Hematopoietic multipotent progenitor cell treated with erythropoietin and hydrocortisone succinate and interleukin-3 and kit ligand, for 15 days (in vitro differentiated cells): ENCODE measurements around the gene STK10.
A peak's percentile ranks its signal among the peaks of the same experiment; 100 is the strongest.

Experiments used
- DNase-seq: peaks from one replicate; pipeline ENCODE4 v3.0.0-alpha.2; 2015; ENCODE audit warnings: low spot score

STK10 gene

GRCh38 chr5:172007175-172008110 is 180.6 kb downstream of the STK10 start:
- DNase-seq, result peak; percentile 24

DNA sequence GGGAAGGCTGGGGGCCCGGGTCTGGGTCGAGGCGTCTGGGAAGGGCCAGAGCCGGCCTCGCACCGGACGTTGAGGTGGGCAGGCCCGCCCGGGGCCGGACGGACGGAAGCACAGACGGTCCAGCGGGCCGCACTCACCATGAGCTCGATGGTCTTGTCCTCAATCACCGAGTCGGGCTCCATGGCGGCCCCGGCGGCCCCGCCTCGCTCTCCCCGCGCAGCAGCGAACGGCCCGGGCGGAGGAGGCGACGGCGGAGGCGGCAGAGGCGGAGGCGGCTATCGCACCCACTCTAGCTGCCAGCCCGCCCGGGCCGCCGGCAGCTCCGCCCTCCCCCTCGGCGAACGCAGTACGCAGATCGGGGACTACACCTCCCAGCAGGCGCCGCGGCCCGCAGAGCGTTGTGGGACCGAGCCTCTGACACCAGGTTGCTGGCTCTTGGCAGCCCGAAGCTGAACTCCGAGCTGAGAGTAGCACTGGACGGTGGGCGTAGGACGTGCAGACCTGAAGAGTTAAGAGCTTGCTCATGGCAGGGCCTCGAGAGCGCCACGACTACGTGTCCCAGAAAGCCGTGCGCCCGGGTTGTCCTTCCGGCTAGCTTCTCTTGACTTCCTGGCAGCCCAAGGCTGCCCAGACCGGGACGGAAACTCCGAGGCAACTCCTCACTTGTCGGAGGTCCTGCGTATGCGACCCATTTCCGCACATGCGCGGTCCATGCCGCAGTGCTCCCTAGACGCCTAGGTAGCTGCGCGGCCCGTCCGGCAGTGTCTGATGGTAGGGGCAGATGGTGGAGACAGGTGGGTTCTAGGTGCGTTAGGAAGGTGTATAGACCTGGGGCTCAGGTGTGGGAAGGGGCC is 181.5 kb downstream of the STK10 start, which contains the start of gene FBXW11:
Gene FBXW11 (minus strand): TSS at position 318 of the 854 bp plus-strand sequence. CDS start 136 bp downstream, at position 182.
- peak; percentile 94 for DNase-seq

DNA sequence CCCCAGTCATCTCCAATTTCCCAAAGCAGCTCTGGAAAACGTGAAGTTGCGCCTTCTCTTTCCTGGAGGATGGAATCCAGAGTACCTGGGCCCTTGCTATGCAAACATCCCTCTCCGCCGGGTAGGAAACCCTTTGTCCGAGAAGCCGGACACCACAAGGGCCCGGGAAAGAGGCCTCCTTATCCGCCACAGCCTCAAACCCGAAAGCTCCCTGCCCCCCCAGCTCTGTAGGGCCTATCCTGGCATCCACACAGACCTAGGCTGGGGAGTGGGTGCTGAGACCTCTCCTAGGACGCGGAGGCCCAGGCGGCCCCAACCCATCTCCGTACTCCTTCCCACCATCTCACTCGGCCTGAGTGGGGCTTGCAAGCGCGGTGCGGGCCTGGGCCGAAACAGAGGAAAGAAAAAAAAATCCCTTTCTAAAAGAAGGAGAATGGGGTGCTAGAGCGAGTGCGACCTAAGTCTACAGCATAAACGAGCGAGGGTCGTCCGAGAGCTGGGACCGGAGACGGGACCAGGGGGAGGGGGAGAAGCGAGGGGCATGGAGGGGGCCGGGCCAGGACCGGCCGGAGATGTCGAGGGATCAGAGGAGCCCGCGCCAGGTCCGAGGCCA is 182.2 kb downstream of the STK10 start:
- peak; percentile 23 for DNase-seq

DNA sequence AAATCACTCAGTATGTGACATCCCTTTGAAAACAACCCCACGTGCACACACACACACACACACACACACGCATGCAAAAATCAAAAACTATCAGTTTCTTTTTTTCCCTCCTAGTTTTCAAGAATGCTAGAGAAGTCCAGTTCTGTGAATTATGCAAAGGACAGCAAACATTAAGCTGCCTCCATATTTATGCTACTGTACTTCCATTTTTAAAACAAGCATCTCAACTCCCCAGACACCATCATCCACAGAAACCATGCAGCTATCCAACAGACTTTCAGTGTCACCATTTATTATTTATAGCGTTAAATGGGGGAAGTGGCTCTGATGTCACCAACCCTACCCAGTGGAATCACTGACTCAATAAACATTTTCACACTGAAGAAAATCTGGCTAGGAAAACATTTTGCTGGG is 183.2 kb downstream of the STK10 start:
- DNase-seq, result no peak

GRCh38 chr5:172003746-172004145 is 184.3 kb downstream of the STK10 start:
- no peak for DNase-seq

DNA sequence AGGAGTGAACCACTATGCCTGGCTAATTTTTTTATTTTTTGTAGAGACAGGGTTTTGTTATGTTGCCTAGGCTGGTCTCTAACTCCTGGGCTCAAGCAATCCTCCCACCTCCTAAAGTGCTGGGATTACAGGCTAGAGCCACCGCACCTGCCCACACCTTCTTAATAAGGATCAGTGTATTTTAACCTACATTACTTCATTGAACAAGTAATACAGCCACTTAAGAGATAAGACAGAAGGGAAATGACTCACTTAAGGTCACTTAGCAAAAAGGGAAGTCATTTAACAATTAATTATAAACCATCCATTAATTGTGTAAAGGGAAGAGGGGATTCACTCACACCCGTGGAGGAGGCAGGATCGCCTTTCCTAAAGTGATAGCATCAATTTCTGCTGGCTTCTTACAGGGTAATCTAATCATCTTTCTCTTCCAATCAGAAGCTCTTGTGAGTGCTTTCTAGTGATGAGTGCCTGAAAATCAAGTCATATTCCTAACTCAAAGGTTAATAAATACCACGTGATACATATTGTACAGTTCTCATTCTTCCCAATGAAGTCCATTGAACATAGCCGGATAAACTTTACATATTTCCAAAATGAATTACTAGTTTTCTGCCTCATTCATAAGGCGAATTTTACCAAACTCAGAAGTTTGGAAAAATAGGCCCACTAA is 185.0 kb downstream of the STK10 start:
- DNase-seq, result no peak

GRCh38 chr5:172002310-172002709 is 185.7 kb downstream of the STK10 start:
- DNase-seq, result peak; percentile 58

- DNase-seq, result no peak
These were observed 188.1 kb downstream of the STK10 start for GRCh38 chr5:171999877-172000276.

DNA sequence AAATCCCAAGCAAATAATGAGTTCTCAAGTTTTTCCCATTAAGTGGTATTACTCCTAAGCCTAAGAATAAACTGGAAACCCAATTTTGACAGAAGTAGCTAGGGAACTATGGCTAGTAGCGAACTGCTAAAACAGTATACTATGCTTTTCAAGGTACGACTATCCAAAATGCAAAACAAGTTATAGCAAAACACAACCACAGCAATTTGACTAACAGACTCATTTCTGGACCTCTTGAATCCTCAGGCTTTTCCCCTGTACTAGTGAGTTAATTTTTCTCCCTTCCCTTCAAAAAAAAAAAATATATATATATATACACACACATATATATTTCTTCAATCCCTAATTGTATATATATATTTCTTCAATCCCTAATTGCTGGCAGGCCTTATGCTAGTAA is 188.9 kb downstream of the STK10 start:
- DNase-seq, result no peak

DNA sequence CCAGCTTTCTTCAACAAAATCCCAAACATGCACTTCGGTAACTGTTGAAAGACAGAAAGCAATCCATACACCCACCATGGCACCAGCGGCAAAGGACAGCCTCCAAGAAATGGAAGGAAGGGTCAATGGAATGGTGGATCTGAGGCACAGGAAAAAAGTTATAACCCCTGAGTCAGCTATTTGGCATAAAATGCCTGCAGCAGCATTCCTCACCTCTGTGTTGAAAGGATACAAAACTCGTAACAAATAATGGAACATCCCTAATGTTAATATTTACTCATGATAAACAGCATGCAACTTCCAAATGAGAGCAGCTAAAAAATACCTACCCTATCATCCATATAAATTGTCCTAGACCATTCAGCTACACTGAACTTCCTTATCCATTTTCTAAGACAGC is 191.0 kb downstream of the STK10 start:
- DNase-seq, result no peak

DNA sequence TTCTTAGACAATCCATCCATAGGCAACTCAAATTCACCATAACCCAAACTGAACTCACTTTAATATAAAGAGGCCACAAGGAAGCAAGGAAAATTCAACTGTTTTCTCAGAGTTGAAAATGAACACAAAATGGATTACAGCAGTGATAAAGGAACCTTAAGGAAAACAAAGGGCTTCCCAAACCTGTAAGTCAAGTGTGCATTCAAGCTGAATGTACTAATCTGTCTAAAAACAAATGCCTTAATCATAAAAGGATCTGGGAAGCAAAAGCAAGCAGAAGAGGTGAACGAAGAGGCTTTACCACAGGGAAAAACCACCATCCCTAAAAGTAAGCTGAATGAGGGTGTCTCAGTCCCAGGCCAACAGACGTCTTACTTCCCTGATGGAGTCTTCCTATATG is 195.2 kb downstream of the STK10 start:
- DNase-seq, result no peak

- DNase-seq, result no peak
These were observed 195.7 kb downstream of the STK10 start for GRCh38 chr5:171992305-171992704.
